Gastroesophageal sphincter (tissue), 3 donors: ENCODE measurements around the gene STX2.

Experiments used
- EP300 ChIP-seq: sonication (generic); formaldehyde crosslinking; IDR thresholded peaks from one replicate; pipeline ENCODE4 v1.6.1; 2017; ENCODE audit warnings: antibody characterized with exemption, mild to moderate bottlenecking
- POLR2AphosphoS5 ChIP-seq: sonication (generic); formaldehyde crosslinking; IDR thresholded peaks from one replicate; pipeline ENCODE4 v1.6.1; 2017; ENCODE audit warnings: antibody characterized with exemption
- TF ChIP-seq, protein P1 (sequence below), 4 experiments: fragments of 200-600 bp in 2 of 4; fragments of 450-650 bp in 2 of 4; sonication (generic) in 1 of 4; IDR thresholded peaks; one replicate each; pipeline ENCODE4 v1.5.1; 2017 to 2019; ENCODE audit warnings: antibody characterized with exemption in 4 of 4, mild to moderate bottlenecking in 2 of 4, moderate library complexity in 2 of 4

DNA sequence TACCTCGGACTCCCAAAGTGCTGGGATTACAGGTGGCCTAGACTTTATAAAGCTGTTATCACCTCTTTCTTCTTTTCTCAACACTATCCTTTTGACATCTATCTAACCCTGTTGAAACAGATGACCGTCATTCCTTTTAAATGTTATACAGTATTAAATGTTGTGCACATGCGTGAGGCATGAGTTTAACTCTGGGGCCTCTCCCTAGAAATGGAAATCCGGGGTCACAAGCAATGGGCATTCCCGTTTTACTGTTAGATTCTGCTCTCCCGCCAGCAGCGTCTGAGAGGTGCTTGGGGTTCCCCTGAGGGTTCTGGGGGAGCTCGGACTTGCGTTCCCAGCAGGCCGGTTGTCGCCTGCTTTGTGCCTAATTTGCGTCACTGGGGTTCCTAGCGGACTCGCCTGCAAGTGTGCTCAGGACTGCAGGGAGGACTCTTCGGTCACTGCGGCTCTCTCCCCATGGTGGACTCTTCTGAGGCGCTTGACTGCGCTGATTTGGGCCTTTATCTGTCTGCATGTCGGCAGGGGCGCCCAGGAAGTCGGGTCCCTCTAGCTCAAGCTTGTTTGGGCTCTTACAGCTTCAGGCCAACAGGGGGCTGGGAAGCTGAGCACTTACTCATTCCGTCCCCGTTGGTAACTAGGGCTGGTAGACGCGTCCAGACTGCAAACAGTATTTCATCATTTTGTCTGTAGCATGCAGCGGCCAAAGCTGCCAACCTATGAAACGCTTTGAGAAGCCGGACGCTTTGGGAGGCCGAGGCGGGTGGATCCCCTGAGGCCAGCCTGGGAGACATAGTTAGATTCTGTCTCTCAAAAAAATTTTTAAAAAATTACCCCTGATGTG, 31.6 kb upstream of the STX2 start:
- TF ChIP-seq, protein P1, sequence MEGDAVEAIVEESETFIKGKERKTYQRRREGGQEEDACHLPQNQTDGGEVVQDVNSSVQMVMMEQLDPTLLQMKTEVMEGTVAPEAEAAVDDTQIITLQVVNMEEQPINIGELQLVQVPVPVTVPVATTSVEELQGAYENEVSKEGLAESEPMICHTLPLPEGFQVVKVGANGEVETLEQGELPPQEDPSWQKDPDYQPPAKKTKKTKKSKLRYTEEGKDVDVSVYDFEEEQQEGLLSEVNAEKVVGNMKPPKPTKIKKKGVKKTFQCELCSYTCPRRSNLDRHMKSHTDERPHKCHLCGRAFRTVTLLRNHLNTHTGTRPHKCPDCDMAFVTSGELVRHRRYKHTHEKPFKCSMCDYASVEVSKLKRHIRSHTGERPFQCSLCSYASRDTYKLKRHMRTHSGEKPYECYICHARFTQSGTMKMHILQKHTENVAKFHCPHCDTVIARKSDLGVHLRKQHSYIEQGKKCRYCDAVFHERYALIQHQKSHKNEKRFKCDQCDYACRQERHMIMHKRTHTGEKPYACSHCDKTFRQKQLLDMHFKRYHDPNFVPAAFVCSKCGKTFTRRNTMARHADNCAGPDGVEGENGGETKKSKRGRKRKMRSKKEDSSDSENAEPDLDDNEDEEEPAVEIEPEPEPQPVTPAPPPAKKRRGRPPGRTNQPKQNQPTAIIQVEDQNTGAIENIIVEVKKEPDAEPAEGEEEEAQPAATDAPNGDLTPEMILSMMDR (IDR thresholded peaks at IDR 0.05), result peak in 3 of 4 experiments; percentile 33 to 66 (median 65)
- TF ChIP-seq EP300 (no peak), POLR2AphosphoS5 (peak; percentile 53)
